Ectodermal cell (in vitro differentiated cells): Measurements from ENCODE around the gene TSPOAP1.

Source experiments
- H3K27ac ChIP-seq: 2 replicates; pipeline ENCODE4 v1.7.0; 2013; ENCODE audit warnings: mild to moderate bottlenecking, low read depth, low read length; ENCODE audit not compliant: insufficient read depth, poor library complexity, severe bottlenecking
- H3K27me3 ChIP-seq: 2 replicates; pipeline ENCODE4 v1.7.0; 2013; ENCODE audit warnings: mild to moderate bottlenecking, low read length; ENCODE audit not compliant: insufficient read depth, control insufficient read depth, poor library complexity, severe bottlenecking
- H3K36me3 ChIP-seq: one replicate; pipeline ENCODE4 v1.7.0; 2013; ENCODE audit warnings: low read length; ENCODE audit not compliant: control insufficient read depth, insufficient read depth
- H3K4me1 ChIP-seq: one replicate; pipeline ENCODE4 v1.7.0; 2013; ENCODE audit warnings: low read length; ENCODE audit not compliant: control insufficient read depth, insufficient read depth
- H3K4me3 ChIP-seq: 2 replicates; pipeline ENCODE4 v1.7.0; 2013; ENCODE audit warnings: low read depth, low read length, control low read depth; ENCODE audit not compliant: insufficient read depth
- H3K9me3 ChIP-seq: 2 replicates; pipeline ENCODE4 v1.7.0; 2013; ENCODE audit warnings: mild to moderate bottlenecking, low read length, moderate library complexity; ENCODE audit not compliant: control insufficient read depth
- WGBS, 2 experiments: methylation state at CpG; one replicate each; pipeline ENCODE4 v1.1.7; 2013; ENCODE audit warnings: missing lambda C conversion rate in 2 of 2; 5-methylcytosine and 5-hydroxymethylcytosine counted together

TSPOAP1 gene

DNA sequence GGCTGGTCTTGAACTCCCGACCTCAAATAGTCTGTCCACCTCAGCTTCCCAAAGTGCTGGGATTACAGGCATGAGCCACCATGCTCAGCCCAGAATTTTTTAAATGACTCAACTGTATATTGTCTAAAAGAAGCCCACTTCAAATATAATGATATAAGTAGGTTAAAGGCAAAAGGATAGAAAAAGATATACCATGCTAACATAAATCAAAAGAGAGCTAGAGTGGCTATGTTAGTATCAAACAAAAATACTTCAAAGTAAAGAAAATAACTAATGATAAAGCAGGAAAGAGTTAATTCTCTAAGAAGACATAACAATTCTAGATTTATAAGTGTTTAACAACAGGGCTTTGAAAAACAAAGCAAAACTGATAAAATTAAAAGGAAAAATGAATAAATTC lies 34.6 kb downstream of the TSPOAP1 start:
- H3K4me3 ChIP-seq, result no peak overlapping the region
- no peaks in the 10 kb centered on the region for H3K4me1 ChIP-seq
- H3K36me3 ChIP-seq, result no peaks in the 10 kb centered on the region
- H3K27me3 ChIP-seq, result no peaks in the 10 kb centered on the region
- no peak overlapping the region for H3K27ac ChIP-seq
- WGBS, 2 experiments, result 86 to 94% methylated on average over 1 of the region's 1 CpG
- no peaks in the 10 kb centered on the region for H3K9me3 ChIP-seq

DNA sequence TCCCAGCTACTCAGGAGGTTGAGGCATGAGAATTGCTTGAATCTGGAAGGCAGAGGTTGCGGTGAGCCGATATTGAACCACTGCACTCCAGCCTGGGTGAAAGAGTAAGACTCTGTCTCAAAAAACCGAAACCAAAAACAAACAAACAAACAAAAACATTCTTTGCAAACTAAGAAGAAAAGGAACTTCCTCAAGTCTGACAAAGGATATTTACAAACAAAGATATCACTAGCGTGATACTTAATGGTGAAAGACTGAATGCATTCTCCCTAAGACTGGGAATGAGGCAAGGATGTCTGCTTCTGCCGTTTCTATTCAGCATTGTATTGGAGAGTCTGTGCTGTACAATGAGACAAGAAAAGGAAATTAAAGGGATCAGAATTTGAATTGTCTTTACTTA lies 37.3 kb downstream of the TSPOAP1 start:
- no peaks in the 10 kb centered on the region for H3K9me3 ChIP-seq
- 94 to 96% methylated on average over 5 of the region's 5 CpGs for WGBS, 2 experiments
- no peak overlapping the region for H3K4me3 ChIP-seq
- no peak overlapping the region for H3K27ac ChIP-seq
- H3K27me3 ChIP-seq, result no peaks in the 10 kb centered on the region
- H3K36me3 ChIP-seq, result no peaks in the 10 kb centered on the region
- no peaks in the 10 kb centered on the region for H3K4me1 ChIP-seq

GRCh38 chr17:58289869-58290268 lies 38.7 kb downstream of the TSPOAP1 start:
- WGBS, 2 experiments, result 92 to 96% methylated on average over 2 of the region's 2 CpGs
- no peaks in the 10 kb centered on the region for H3K9me3 ChIP-seq
- H3K27ac ChIP-seq, result no peak overlapping the region
- no peaks in the 10 kb centered on the region for H3K36me3 ChIP-seq
- no peaks in the 10 kb centered on the region for H3K27me3 ChIP-seq
- H3K4me1 ChIP-seq, result no peaks in the 10 kb centered on the region
- H3K4me3 ChIP-seq, result no peak overlapping the region

DNA sequence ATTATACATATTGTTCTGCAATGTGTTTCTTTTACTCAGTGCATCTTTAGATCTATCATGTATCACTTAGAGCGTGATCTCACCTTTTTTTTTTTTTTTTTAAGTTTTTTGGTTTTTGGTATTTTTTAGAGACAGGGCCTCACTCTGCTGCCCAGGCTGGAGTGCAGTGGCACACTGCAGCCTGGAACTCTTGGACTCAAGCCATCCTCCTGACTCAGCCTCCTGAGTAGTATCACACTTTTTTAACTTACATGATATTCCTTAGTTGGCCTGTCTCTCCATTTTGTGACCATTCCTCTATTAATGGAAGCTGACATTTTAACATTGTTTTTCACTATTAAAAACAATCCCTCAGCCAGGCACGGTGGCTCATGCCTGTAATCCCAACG lies 43.2 kb downstream of the TSPOAP1 start:
- 89 to 95% methylated on average over 2 to 3 of the region's 3 CpGs for WGBS, 2 experiments

DNA sequence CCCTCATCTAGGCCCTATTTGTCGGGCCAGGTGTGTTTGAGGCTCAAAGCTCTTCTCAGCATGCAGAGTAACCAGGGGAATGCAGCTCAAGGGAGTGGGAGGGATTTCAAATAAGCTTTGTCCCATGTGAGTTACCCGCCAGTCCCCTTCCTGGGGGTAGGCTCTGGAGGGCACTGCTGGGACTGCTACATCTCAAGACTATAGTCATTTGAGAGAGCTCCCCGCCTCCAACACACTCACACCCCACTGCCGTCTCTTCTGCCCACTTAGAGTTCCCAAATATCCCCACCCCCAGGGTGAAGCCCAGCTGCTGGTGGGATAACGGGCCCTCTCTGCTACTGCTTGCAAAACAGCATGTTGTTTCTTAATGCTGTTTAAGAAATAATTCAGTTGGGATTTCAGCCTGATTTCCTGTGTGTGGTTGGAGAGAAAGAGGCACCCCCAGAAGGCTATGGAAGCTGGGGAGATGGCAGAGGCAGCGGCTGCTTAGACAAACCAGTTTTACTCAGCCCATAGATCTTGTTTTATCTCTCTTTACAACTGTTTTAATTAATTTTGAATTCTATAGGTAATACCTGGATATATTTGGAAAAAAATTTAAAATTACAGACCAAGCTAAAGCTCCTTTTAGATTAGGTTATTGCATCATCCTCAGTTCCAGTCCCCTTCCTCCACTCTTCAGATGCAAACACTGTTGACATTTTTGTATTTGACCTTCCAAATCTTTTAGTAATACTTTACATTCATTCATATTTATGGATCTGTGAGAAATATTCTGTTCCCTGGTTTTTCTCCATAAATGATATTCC lies 43.8 kb downstream of the TSPOAP1 start:
- Histone ChIP-seq H3K36me3 (no peaks in the 10 kb centered on the region), H3K9me3 (no peaks in the 10 kb centered on the region), H3K4me3 (no peak overlapping the region), H3K27ac (no peak overlapping the region), H3K4me1 (peaks cover 4% of the 10 kb centered on the region), H3K27me3 (no peaks in the 10 kb centered on the region)
- WGBS, 2 experiments, result 36 to 37% methylated on average over 5 of the region's 6 CpGs

More for the DNA sequence above, 43.2 kb downstream of the TSPOAP1 start:
- Histone ChIP-seq H3K9me3 (no peaks in the 10 kb centered on the region), H3K36me3 (no peaks in the 10 kb centered on the region), H3K27ac (no peak overlapping the region), H3K4me1 (peaks cover 4% of the 10 kb centered on the region), H3K27me3 (no peaks in the 10 kb centered on the region), H3K4me3 (no peak overlapping the region)

DNA sequence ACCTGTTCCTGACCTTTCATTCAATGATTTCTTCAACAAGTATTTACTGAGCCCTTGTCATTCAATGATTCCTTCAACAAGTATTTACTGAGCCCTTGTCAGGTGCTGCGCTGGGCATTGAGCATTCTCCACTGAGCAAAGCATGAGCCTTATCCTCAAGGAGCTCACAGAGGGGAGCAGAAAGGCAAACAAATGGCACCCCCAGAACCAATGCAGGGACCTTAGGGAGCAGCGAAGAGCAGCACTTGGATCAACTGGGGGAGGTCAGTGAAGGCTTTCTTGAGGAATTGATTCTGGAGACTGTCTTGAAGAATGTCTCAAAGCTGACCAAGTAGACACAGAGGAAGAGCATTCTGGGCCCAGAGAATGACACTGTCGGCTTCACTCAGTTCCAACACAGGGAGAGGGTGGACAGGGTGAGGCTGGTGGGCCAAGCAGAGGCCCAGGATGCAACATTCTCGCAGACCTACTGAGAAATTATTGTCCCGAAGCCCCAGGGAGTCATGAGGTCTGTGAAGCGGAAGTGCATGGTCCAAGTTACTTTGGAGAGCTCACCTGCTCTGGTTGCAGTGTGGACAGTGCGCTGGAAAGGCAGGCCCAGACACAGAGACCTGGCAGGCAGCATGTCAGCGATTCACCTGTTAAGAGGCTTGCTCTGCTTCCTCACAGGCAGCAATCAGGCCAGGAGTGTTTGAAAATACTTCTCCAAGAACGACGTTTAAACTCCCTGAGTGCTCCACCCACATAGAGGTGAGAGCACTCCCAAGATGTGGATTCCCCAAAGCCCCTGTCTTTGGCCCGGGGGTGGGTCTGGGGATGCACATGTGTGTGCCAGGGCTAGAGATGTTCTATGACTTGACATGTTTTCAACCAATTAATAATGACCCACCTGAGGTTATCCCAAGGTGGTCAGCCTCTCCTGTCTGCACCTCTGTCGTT lies 44.7 kb downstream of the TSPOAP1 start:
- H3K9me3 ChIP-seq, result no peaks in the 10 kb centered on the region
- no peak overlapping the region for H3K27ac ChIP-seq
- no peaks in the 10 kb centered on the region for H3K27me3 ChIP-seq
- H3K4me1 ChIP-seq, result peaks cover 4% of the 10 kb centered on the region
- no peak overlapping the region for H3K4me3 ChIP-seq
- 79 to 82% methylated on average over 12 of the region's 12 CpGs for WGBS, 2 experiments
- no peaks in the 10 kb centered on the region for H3K36me3 ChIP-seq

DNA sequence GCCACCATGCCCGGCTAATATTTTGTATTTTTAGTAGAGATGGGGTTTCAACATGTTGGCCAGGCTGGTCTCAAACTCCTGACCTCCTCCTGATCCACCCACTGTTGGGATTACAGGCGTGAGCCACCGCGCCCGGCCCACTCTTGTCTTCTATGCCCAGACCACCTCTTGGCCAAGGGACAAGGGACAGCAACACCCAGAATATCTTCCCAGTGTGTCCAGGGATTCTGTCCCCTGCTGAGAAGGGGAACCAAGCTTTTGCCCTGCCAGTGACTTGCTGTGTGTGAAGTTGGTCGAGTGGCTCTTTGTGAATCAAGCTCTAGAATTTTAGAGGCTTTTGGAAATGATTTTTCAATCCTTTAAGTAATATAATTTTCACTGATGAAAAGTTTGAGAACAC lies 46.2 kb downstream of the TSPOAP1 start:
- no peaks in the 10 kb centered on the region for H3K27me3 ChIP-seq
- no peaks in the 10 kb centered on the region for H3K36me3 ChIP-seq
- no peak overlapping the region for H3K27ac ChIP-seq
- H3K4me1 ChIP-seq, result peaks cover 4% of the 10 kb centered on the region
- H3K4me3 ChIP-seq, result no peak overlapping the region
- WGBS, 2 experiments, result 87 to 88% methylated on average over 6 of the region's 6 CpGs
- no peaks in the 10 kb centered on the region for H3K9me3 ChIP-seq

- Histone ChIP-seq H3K27me3 (no peaks in the 10 kb centered on the region), H3K9me3 (no peaks in the 10 kb centered on the region), H3K36me3 (no peaks in the 10 kb centered on the region), H3K4me1 (peaks cover 4% of the 10 kb centered on the region), H3K4me3 (no peak overlapping the region), H3K27ac (no peak overlapping the region)
- WGBS, 2 experiments, result 81 to 87% methylated on average over 2 of the region's 2 CpGs
Observed at GRCh38 chr17:58281511-58282011, 47.0 kb downstream of the TSPOAP1 start.

- Histone ChIP-seq H3K36me3 (no peaks in the 10 kb centered on the region), H3K27ac (no peak within 1 kb of the TSS), H3K27me3 (no peaks in the 10 kb centered on the region), H3K4me1 (peaks cover 4% of the 10 kb centered on the region), H3K9me3 (no peaks in the 10 kb centered on the region), H3K4me3 (no peak within 1 kb of the TSS)
- WGBS, 2 experiments, result 90 to 96% methylated on average over 3 to 5 of the region's 5 CpGs
Observed at GRCh38 chr17:58280480-58281217, 47.9 kb downstream of the TSPOAP1 start, which contains the start of gene MPO. Gene MPO (minus strand): TSS chr17:58280935. CDS start chr17:58280758, 177 bp downstream.
